Measurements from ENCODE around the gene TMEM19. TPM values are rescaled to one million over a fixed set of nuclear protein-coding genes. Genes with fewer than 3 reads are reported as not detected.

The TMEM19 gene
- total RNA-seq, 2 experiments from 2014 or later = 6.1 to 12.9 TPM

DNA sequence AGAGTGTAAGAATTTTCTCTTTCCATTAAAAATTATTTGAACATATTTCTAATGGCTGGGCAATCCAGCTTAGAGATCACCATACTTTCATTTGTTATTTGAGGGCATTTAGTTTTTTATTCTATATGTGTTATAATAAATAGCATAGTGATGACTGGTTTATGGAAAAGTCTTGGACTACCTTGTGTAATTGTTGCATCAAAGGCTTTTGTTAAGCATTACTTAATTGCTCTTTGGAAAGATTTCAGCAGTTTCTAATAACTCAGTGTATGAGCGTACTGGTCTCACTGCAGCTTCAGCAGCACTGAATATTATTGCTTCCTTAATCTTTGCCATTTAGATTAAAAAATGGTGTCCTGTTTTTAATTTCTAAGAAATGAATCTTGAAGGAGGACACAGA lies 22.8 kb downstream of the TMEM19 start:
- no peak for DNase-seq
- intact Hi-C loops (cut with DNase I, micrococcal nuclease) = no loop called here
- H3K4me3 Mint-ChIP-seq = no peak overlapping the region
- no peak for ATAC-seq
- H3K27me3 Mint-ChIP-seq = no peaks in the 10 kb centered on the region
- peaks cover 20% of the 10 kb centered on the region for H3K9me3 Mint-ChIP-seq (ENCODE audit: low read depth)
- POLR2A ChIA-PET = no interaction called here
- H3K36me3 Mint-ChIP-seq (ENCODE audit: low read depth) = peaks cover 7% of the 10 kb centered on the region
- peaks cover 2% of the 10 kb centered on the region for H3K4me1 Mint-ChIP-seq
- CTCF ChIA-PET = interaction anchor here (0.8 to 1.3 kb wide), 2 partner anchors 39 to 46 kb away, joined by 3 to 4 read pairs; partner anchors contain the start of gene RAB21
- H3K27ac Mint-ChIP-seq = no peak overlapping the region

DNA sequence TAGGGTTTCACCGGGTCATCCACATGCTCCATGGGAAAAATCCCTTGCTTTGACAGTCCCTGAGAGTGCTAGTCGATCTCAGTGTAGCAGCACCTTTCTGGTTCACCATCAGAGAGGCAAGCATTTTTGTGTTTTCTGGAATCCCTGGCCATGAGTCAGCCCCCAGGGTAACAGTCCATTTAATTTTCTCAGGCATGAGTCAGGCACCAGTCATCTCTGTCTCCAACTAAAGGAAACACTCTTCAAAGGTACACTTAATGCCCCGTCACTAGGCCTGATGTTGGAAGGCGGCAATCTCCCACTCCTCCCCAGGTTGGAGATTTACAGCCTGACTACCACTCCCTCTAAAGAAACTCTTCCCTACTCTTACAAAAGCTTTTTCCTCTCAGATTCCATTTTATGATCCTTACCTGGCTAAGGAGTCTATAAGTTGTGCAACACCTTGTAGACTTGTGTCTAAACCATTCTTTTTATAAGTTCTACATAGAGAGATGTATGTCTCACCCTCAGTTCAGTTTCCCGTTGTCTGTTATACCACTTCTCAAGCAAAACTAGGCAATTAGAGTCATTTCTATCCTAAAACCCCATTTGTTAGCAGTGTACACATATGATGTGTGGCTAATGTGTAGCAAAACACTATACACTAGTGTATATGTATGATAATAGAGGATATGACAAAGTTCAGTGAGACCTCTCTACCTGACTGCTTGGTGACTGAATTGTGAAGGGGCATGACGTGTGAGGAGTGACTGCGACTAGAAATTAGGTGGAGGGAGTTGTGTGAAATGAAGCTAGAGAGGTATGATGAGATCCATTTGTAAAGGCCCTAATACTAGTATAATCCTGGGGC lies 24.6 kb downstream of the TMEM19 start:
- CTCF ChIA-PET = interaction anchor here (1.0 kb wide), 1 partner anchor 9 kb away, joined by 3 read pairs; no protein-coding TSS in a partner anchor
- DNase-seq = peak; percentile 13
- POLR2A ChIA-PET = no interaction called here
- H3K4me3 Mint-ChIP-seq = no peak overlapping the region
- ATAC-seq = peak; percentile 70
- H3K27ac Mint-ChIP-seq = no peak overlapping the region
- H3K9me3 Mint-ChIP-seq (ENCODE audit: low read depth) = peaks cover 29% of the 10 kb centered on the region
- intact Hi-C loops (cut with DNase I, micrococcal nuclease) = no loop called here
- H3K36me3 Mint-ChIP-seq (ENCODE audit: low read depth) = peaks cover 7% of the 10 kb centered on the region
- H3K4me1 Mint-ChIP-seq = peaks cover 2% of the 10 kb centered on the region
- H3K27me3 Mint-ChIP-seq = no peaks in the 10 kb centered on the region

DNA sequence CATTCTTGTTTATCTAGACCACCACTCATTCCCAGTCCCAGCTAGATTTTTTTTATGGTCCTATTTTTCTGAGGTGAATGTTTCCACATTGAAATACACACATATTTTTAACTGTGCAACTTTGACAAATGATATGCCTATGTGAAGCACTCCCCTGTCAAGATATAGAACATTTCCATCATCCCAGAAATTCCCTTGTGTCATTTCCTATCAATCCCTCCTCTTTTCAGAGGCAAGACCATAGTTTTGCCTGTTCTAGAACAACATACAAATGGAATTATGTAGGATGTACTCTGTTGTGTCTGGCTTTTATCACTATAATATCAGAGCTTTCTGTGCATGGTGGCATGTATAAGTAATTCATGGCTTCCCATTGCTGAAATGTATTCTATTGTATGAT lies 32.7 kb downstream of the TMEM19 start:
- no peaks in the 10 kb centered on the region for H3K4me1 Mint-ChIP-seq
- peaks cover 16% of the 10 kb centered on the region for H3K9me3 Mint-ChIP-seq (ENCODE audit: low read depth)
- POLR2A ChIA-PET = no interaction called here
- no peak overlapping the region for H3K4me3 Mint-ChIP-seq
- no peaks in the 10 kb centered on the region for H3K36me3 Mint-ChIP-seq (ENCODE audit: low read depth)
- H3K27ac Mint-ChIP-seq = no peak overlapping the region
- ATAC-seq (no peak), DNase-seq (no peak)
- intact Hi-C loops (cut with DNase I, micrococcal nuclease) = no loop called here
- peaks cover 4% of the 10 kb centered on the region for H3K27me3 Mint-ChIP-seq
- CTCF ChIA-PET = no interaction called here

DNA sequence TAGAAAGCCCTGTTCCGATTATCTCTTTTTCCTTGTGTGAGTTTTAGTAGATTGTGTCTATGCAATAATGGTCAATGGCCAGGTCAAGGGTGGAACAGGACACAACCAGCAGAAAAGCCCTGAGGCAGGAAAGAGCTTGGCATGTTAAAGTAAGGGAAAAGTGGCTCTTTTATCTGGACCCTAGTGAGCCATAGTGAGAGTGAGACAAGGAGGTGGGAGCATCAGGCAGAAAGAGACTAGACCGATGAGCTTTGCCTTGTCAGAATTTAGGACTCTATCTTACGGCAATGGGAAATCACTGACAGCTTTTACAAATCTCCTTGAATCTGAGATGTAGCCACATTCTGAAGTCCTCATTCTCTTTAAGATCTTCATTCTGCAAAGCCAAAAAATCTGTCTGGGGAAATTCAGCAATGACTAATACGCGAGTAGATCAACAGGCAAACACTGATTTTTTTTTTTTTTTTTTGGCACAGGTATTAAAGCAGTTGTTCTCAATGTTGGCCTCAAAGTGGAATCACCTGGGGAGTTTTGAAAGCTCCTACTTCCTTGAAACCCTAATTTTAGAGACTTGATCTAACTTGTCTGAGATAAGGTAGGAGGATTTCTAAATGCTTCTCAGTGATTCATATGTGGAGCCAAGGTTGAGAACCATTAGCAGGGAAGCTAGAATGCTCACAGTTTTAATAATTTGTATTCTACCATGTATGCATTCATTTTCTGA lies 33.9 kb downstream of the TMEM19 start:
- Mint-ChIP-seq H3K27me3 (peaks cover 4% of the 10 kb centered on the region), H3K36me3 (ENCODE audit: low read depth) (no peaks in the 10 kb centered on the region), H3K27ac (no peak overlapping the region), H3K4me3 (no peak overlapping the region), H3K9me3 (ENCODE audit: low read depth) (peaks cover 10% of the 10 kb centered on the region), H3K4me1 (no peaks in the 10 kb centered on the region)
- intact Hi-C loops (cut with DNase I, micrococcal nuclease) = no loop called here
- no peak for DNase-seq
- ATAC-seq = no peak
- CTCF ChIA-PET = interaction anchor here (0.6 to 1.0 kb wide), 4 partner anchors 10 to 65 kb away, joined by 3 read pairs; no protein-coding TSS in a partner anchor
- POLR2A ChIA-PET = no interaction called here

DNA sequence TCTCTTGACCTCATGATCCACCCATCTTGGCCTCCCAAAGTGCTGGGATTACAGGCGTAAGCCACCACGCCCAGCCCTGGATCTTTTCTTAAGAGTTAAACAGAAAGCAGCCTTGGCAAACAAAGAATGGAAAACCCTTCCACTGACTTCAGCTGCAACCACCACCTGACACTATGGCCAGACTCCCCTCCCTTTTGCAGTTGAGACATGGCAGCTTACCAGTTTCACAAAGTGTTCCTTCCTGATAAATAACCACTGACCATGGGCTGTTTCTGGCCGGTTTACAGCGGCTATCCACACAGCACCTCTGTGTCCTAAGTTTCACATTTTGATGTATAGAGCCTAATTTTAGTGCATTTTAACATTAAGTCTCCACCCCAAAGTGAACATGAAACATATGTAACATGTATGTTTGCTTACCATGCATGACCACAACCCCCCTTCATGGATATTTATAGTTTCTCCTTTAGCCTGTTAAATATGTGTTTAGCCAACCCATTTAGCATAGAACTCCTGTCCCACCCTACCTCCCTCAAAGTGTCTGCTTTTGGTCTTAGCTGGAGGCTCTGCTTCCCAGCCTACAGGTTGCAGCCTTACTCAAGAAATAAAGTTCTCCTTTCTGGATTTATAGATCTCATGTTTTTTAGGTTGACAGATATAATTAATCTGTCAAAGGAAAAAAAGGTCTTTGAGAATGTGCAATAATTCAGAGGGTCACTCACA lies 36.1 kb downstream of the TMEM19 start:
- POLR2A ChIA-PET = no interaction called here

GRCh38 chr12:71725011-71725410 lies 39.1 kb downstream of the TMEM19 start:
- ChIA-PET CTCF (no interaction called here), POLR2A (no interaction called here)
- intact Hi-C loops (cut with DNase I, micrococcal nuclease) = no loop called here
- H3K36me3 Mint-ChIP-seq (ENCODE audit: low read depth) = no peaks in the 10 kb centered on the region
- ATAC-seq = no peak
- no peaks in the 10 kb centered on the region for H3K9me3 Mint-ChIP-seq (ENCODE audit: low read depth)
- no peaks in the 10 kb centered on the region for H3K4me1 Mint-ChIP-seq
- DNase-seq = no peak
- H3K4me3 Mint-ChIP-seq = no peak overlapping the region
- H3K27ac Mint-ChIP-seq = no peak overlapping the region
- H3K27me3 Mint-ChIP-seq = no peaks in the 10 kb centered on the region

More for the DNA sequence above, 36.1 kb downstream of the TMEM19 start:
- peaks cover 3% of the 10 kb centered on the region for H3K27me3 Mint-ChIP-seq
- ATAC-seq (no peak), DNase-seq (no peak)
- CTCF ChIA-PET = interaction anchor here (0.6 kb wide), 1 partner anchor 50 kb away, joined by 5 read pairs; no protein-coding TSS in a partner anchor
- no peaks in the 10 kb centered on the region for H3K9me3 Mint-ChIP-seq (ENCODE audit: low read depth)
- intact Hi-C loops (cut with DNase I, micrococcal nuclease) = no loop called here
- H3K27ac Mint-ChIP-seq = no peak overlapping the region
- H3K4me3 Mint-ChIP-seq = no peak overlapping the region
- no peaks in the 10 kb centered on the region for H3K4me1 Mint-ChIP-seq
- H3K36me3 Mint-ChIP-seq (ENCODE audit: low read depth) = no peaks in the 10 kb centered on the region

- Mint-ChIP-seq H3K36me3 (ENCODE audit: low read depth) (no peaks in the 10 kb centered on the region), H3K27me3 (no peaks in the 10 kb centered on the region), H3K4me3 (no peak overlapping the region), H3K27ac (no peak overlapping the region), H3K4me1 (no peaks in the 10 kb centered on the region), H3K9me3 (ENCODE audit: low read depth) (no peaks in the 10 kb centered on the region)
- ATAC-seq (no peak), DNase-seq (no peak)
- ChIA-PET CTCF (no interaction called here), POLR2A (interaction anchor here (0.6 kb wide), 1 partner anchor 1977 kb away, joined by 6 read pairs; no protein-coding TSS in a partner anchor)
- intact Hi-C loops (cut with DNase I, micrococcal nuclease) = no loop called here
These were observed 40.7 kb downstream of the TMEM19 start for GRCh38 chr12:71726548-71726947.

GRCh38 chr12:71727958-71728357 lies 42.1 kb downstream of the TMEM19 start:
- POLR2A ChIA-PET = no interaction called here
- Mint-ChIP-seq H3K27ac (no peak overlapping the region), H3K36me3 (ENCODE audit: low read depth) (no peaks in the 10 kb centered on the region), H3K4me3 (no peak overlapping the region), H3K9me3 (ENCODE audit: low read depth) (no peaks in the 10 kb centered on the region), H3K4me1 (no peaks in the 10 kb centered on the region), H3K27me3 (no peaks in the 10 kb centered on the region)
- CTCF ChIA-PET = no interaction called here
- intact Hi-C loops (cut with DNase I, micrococcal nuclease) = no loop called here
- no peak for ATAC-seq
- peak; percentile 14 for DNase-seq

GRCh38 chr12:71730936-71731335 lies 45.1 kb downstream of the TMEM19 start:
- ATAC-seq (no peak), DNase-seq (no peak)
- intact Hi-C loops (cut with DNase I, micrococcal nuclease) = no loop called here
- no peaks in the 10 kb centered on the region for H3K9me3 Mint-ChIP-seq (ENCODE audit: low read depth)
- no peaks in the 10 kb centered on the region for H3K36me3 Mint-ChIP-seq (ENCODE audit: low read depth)
- ChIA-PET CTCF (interaction anchor here (1.0 kb wide), 1 partner anchor 16 kb away, joined by 3 read pairs; no protein-coding TSS in a partner anchor), POLR2A (no interaction called here)
- H3K27me3 Mint-ChIP-seq = no peaks in the 10 kb centered on the region
- H3K4me1 Mint-ChIP-seq = no peaks in the 10 kb centered on the region
- no peak overlapping the region for H3K27ac Mint-ChIP-seq
- no peak overlapping the region for H3K4me3 Mint-ChIP-seq

- no peaks in the 10 kb centered on the region for H3K27me3 Mint-ChIP-seq
- intact Hi-C loops (cut with DNase I, micrococcal nuclease) = no loop called here
These were observed 45.8 kb downstream of the TMEM19 start for GRCh38 chr12:71731439-71732356.

More at GRCh38 chr12:71731439-71732356, 45.8 kb downstream of the TMEM19 start:
- H3K9me3 Mint-ChIP-seq (ENCODE audit: low read depth) = no peaks in the 10 kb centered on the region
- ATAC-seq (no peak), DNase-seq (no peak)
- POLR2A ChIA-PET = interaction anchor here (0.6 kb wide), 1 partner anchor 23 kb away, joined by 3 read pairs; the partner anchor contains the start of gene RAB21
- H3K4me3 Mint-ChIP-seq = no peak overlapping the region
- H3K27ac Mint-ChIP-seq = no peak overlapping the region
- H3K36me3 Mint-ChIP-seq (ENCODE audit: low read depth) = no peaks in the 10 kb centered on the region
- CTCF ChIA-PET = interaction anchor here (0.6 to 1.0 kb wide), 2 partner anchors 13 to 15 kb away, joined by 3 read pairs; no protein-coding TSS in a partner anchor
- no peaks in the 10 kb centered on the region for H3K4me1 Mint-ChIP-seq

All from activated CD4-positive, alpha-beta T cell treated with anti-CD3 and anti-CD28 coated beads for 36 hours (primary cell).